ENCODE measurements around the gene RBM4.

DNA sequence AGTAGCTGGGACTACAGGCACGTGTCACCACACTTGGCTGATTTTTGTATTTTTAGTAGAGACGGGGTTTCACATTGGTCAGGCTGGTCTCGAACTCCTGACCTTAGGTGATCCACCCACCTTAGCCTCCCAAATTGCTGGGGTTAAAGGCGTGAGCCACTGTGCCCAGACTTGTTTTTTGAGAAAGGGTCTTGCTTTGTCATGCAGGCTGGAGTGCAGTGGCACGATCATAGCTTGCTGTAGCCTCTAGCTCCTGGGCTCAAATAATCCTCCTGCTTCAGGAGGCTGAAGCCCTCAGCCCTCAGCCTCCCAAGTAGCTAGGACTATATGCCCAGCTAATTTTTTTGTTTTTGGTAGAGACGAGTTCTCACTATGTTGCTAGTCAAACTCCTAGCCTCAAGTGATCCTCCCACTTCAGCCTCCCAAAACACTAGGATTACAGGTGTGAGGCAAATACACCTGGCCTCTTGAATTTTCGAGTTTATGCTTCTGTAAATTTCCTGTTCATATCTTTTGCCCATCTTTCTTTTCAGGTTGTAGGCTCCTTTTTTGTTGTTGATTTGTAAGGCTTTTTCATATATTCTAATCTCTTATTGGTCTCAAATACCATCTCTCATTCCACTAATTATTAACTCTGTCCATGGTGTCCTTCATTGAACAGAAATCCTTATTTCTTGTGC lies 42.6 kb downstream of the RBM4 start:
- TF ChIP-seq CTCF (IDR thresholded peaks at IDR 0.05; ENCODE audit: insufficient read depth, low read depth, low read length) (no peak), EZH2 (IDR thresholded peaks at IDR 0.05; ENCODE audit: insufficient read depth, low read length) (no peak)
